GM21526 (cell line): ENCODE measurements around the gene KPNA1.
"Not testable (repeated sequence)": the region's sequence is repeated elsewhere in the genome, so short reads cannot be mapped to it uniquely, and the experiment has no call there.

ENCODE experiments used
- ATAC-seq: cut with Tn5 transposase; IDR thresholded peaks from one replicate; pipeline ENCODE4 v1.9.1; 2021; ENCODE audit warnings: moderate library complexity; ENCODE audit not compliant: unreplicated experiment, low FRiP score

KPNA1 gene

DNA sequence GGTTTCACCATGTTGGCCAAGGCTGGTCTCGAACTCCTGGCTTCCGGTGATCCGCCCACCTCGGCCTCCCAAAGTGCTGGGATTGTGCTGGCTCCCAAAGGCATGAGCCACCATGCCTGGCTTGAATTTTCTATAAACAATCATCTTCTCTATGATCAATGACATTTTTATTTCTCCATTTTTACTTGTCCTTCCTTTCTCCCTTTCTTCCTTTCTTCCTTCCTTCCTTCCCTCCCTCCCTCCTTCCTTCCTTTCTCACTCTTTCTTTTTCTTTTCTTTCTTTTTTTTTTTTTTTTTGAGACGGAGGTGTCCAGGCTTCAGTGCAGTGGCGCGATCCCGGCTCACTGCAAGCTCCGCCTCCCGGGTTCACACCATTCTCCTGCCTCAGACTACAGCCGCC lies 8.6 kb upstream of the KPNA1 start:
- ATAC-seq = no peak

DNA sequence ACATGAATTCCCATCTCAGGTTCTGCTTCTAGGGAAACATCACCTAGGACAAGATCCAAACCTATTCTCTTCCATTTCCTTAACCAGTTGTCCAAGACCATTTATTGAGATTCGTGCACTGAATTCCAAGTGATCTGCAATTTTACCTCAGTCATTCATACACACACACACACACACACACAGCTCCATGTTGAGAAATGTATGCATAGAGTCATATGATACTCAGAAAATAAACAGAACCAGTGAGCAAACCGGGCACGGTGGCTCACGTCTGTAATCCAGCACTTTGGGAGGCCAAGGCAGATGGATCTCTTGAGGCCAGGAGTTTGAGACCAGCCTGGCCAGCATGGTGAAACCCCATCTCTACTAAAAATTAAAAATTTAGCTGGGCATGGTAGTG lies 6.1 kb upstream of the KPNA1 start:
- ATAC-seq = no peak

DNA sequence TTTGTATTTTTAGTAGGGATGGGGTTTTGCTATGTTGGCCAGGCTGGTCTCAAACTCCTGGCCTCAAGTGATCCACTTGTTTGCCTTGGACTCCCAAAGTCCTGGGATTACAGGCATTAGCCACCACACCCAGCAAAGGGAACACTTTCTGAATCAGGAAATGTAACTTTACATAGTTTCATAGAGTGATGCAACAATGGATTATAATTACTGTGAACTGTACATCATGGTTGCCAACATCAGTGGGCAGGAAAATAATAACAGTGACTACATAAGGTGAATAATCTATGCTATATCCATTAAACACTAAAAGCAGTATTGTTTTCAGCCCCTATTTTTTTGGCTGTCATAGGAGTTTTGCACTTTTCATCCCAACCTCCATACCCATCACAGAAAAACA lies 5.0 kb upstream of the KPNA1 start:
- no peak for ATAC-seq

DNA sequence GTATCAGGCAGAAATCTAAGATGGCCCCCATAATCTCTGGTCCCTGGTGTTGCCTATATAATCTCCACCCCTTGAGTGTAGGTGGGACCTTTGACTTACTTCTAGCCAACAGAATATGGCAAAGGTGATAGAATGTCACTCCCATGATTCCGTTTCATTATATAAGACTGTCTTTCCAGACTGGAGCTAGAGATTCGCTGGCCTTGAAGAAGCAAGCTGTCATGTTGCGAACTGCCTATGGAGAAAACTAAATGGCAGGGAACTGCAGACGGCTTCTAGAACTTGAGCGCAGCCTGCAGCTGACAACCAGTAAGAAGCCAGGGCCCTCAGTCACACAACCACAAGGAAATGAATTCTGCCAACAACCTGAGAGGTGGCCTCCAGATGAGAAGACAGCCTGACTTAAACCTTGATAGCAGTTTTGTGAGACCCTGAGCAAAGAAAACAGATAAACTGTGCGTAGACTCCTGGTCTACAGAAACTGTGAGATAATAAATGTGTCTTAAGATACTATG lies 2.2 kb upstream of the KPNA1 start:
- no peak for ATAC-seq

GRCh38 chr3:122515870-122516269 lies 1.1 kb upstream of the KPNA1 start:
- no peak for ATAC-seq

DNA sequence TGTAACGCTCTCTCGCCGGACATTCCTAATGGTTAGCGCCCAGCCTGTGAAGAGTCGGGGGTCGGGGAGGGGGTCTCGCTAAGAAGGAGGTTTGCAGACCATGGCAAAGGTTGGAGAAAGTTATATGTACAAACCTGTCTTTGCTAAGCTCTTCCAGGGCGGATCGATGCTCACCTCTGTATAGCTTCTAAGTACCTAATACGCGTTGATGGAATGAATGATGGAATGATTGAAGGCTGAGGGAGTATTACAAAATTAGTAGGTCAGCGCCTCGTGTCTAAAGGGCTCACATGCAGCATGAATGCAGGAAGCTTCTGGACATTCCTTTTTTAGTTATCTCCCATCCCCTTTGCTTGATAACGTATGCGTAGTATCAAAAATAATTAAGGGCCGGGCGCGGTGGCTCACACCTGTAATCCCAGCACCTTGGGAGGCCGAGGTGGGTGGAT lies 305 bp upstream of the KPNA1 start:
- no peak for ATAC-seq

DNA sequence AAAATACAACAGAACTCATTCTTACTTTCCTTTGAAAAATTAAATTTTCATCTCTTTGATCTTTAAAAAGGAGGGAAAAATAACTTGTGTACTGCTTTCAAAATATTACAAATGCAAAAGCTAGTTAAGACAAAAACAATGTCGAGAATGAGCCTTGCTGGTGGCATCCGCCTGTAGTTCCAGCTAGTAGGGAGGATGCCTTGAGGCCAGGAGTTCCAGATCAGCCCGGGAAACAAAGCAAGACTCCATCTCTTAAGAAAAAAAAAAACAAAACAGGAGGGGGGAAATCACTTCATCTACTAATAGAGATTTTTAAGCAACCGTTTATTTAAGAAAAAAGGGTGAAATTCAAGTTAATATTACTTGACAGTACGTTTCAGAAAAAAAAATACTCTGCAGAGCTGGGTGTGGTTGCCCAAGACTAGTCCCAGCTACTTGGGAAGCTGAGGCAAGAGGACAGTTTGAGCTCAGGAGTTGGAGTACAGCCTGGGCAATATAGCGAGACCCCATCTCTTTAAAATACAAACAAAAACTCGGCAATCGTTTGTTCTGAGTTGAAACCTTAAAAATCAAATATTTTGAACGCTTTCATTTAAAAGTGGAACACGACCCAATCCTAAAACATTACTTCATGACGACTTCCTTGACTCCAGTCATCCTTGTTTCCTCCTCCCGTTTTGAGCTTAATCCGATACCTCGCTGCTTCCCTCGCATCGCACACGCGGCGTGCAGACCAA lies 1.2 kb downstream of the KPNA1 start:
- no peak for ATAC-seq

GRCh38 chr3:122512284-122512683 lies 2.5 kb downstream of the KPNA1 start:
- no peak for ATAC-seq

DNA sequence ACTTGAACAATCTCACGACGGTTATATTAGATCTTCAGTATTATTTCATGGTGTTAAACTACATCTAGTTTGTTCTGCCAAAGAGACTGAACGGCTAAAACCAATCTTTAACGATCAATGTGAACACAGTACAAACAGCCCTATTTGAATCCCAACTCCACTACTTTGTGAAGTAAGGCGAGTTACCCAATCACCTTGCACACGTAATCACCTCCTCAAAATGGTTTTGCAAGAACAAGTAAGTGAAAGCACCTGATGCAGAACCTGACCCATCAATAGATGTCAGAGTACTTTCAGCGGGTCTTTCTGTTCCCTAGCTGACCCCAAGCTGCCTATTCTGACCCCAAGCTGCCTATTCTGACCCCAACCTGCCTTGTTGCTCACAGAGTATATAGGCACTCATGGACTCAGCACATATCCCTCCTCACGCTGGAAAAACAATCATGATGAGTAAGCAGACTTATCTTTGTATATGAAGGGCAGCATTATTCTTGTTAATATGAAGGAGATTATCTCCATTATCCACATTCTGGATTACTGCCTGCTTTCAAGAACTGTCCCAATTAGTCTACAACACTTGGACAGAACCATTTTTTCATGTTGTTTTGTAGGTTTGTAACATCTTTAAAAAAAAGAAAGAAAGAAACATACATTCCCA lies 3.7 kb downstream of the KPNA1 start:
- no peak for ATAC-seq

DNA sequence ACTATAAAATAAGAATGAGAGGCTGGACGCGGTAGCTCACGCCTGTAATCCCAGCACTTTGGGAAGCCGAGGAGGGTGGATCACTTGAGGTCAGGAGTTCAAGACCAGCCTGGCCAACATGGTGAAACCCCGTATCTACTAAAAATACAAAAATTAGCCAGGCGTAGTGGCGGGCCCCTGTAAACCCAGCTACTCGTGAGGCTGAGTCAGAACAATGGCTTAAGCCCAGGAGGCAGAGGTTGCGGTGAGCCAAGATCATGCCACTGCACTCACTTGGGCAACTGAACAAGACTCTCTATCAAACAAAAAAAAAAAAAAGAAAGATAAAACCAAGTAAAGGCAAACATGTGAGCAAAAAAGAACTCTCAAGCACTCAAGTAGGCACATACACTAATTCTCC lies 5.8 kb downstream of the KPNA1 start:
- ATAC-seq = not testable (repeated sequence)

DNA sequence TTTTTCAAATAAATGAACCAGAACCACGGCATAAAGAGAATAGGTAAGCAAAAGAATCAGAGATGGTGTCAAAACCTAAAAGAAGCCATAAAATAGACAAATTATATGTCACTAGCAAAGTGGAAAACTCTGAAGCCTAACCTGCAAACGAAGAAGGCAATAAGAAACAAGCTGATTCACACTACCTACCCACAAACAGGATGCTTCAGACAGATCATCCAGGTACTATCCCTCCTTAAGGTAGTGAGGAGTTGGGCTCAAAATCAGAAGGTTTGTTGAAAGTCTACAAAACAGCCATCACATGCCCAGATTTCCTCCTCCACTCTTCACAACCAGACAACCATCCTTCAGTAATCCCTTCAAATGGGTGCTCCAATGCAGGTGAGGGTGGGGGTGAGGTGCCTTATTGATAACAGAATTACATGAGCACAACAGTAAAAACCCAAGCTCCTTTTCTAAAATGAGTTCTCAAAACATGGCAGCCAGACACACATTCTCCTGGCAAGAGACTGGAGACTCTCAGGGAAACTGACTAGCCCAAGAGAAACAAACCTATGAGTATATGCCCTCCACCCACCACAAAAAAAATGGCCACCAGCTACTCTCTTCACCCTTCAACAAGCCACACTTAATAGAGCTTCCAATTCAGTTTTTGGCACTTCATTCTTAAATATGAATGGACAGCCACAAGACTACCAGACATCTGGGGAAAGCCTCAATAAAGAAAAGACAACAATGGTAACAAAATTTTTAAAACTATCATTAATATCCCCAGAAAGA lies 6.4 kb downstream of the KPNA1 start:
- no peak for ATAC-seq

- no peak for ATAC-seq
Observed at GRCh38 chr3:122506450-122506849, 8.3 kb downstream of the KPNA1 start.

- no peak for ATAC-seq
Observed at GRCh38 chr3:122505676-122506075, 9.1 kb downstream of the KPNA1 start.

GRCh38 chr3:122502941-122503340 lies 11.8 kb downstream of the KPNA1 start:
- ATAC-seq = no peak

DNA sequence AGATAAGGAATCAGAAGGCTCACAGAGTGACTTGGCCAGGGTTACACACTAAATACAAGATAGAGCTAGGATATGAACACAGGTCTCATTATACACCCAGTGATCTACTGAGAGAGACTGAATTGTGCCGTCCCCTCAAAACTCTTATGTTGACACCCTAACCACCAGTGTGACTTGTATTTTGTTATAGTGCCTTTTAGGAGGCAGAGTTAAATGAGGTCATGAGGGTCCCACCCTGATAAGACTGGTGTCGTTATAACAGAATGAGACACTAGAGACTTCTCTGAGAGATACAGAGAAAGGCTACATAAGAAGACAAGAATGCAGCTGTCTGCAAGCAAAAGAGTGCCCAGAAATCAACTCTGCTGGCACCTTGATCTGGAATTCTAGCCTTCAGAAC lies 12.6 kb downstream of the KPNA1 start:
- ATAC-seq = no peak

GRCh38 chr3:122500964-122501363 lies 13.8 kb downstream of the KPNA1 start:
- not testable (repeated sequence) for ATAC-seq

DNA sequence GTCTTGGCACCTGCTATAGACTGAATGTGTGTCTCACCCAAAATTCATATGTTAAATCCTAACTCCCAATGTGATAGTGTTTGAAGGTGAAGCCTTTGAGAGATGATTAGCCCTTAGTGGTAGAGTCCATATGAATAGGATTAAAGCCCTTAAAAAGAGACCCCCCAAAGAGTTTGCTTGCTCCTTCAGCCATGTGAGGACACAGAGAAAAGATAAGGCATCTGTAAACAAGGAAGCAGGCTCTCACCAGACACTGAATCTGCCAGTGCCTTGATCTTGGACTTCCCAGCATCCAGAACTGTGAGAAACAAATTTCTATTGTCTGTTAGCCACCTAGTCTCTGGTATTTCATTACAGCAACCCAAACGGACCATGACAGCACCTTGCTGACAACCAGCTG lies 16.6 kb downstream of the KPNA1 start:
- ATAC-seq = no peak

- ATAC-seq = peak; percentile 70
Observed at GRCh38 chr3:122497425-122497824, 17.3 kb downstream of the KPNA1 start.

DNA sequence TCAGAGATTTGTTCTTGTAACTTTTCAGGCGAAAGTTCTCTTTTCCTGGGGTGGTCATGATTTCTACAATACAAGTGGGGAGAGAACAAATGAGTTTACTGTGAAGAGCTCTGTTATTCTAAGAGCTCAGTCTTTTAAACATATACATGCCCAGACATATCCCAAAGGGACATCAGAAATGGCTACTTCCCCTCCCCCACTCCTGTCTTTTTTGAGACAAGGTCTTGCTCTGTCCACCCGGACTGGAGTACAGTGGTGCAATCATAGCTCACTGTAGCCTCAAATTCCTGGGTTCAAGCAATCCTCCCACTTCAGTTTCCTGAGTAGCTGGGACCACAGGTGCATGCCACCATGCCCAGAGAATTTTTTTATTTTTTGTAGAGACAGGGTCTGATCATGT lies 18.2 kb downstream of the KPNA1 start:
- no peak for ATAC-seq

DNA sequence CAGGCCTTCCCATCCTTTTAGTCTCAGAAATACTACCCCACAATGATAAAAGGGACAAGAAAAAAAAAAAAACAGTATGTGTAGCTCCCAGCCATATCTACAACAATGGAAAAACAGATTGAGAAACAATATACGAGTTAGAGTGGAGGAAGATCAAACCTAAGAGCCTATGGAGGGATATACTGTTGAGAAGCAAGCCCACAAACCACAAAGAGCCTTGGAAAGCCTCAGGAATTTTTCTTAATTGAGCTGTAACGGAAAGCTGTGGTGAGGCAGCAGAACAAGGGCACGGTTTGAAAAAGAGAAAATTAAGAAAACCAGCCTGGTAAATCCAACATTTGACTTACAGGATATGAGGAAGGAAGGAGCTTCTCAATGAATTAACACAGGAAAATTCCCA lies 21.4 kb downstream of the KPNA1 start:
- no peak for ATAC-seq

GRCh38 chr3:122488262-122488973 lies 26.3 kb downstream of the KPNA1 start:
- ATAC-seq = no peak
